H9 (cell line): ENCODE data around the gene TOMT. TPM values are rescaled to one million over a fixed set of nuclear protein-coding genes. Genes with fewer than 3 reads are reported as not detected.
A peak's percentile ranks its signal among the peaks of the same experiment; 100 is the strongest.

Source experiments
- DNase-seq: peaks from one replicate; pipeline ENCODE4 v3.0.0-alpha.2; 2017
- H2AFZ ChIP-seq: one replicate; pipeline ENCODE4 v1.6.1; 2013; ENCODE audit warnings: mild to moderate bottlenecking, low read length, control low read depth, moderate library complexity
- H2AK5ac ChIP-seq: 2 replicates; pipeline ENCODE4 v1.6.1; 2013; ENCODE audit warnings: low read length, control low read depth, mixed read lengths; ENCODE audit not compliant: insufficient read length
- H2BK120ac ChIP-seq: one replicate; pipeline ENCODE4 v1.6.1; 2013; ENCODE audit warnings: low read depth, mild to moderate bottlenecking, low read length, control low read depth, inconsistent platforms; ENCODE audit not compliant: poor library complexity, severe bottlenecking
- H2BK12ac ChIP-seq: 2 replicates; pipeline ENCODE4 v1.6.1; 2013; ENCODE audit warnings: low read length, control low read depth, mixed read lengths, low read depth; ENCODE audit not compliant: insufficient read length
- H2BK15ac ChIP-seq: 2 replicates; pipeline ENCODE4 v1.6.1; 2013; ENCODE audit warnings: low read depth, low read length, control low read depth
- H2BK20ac ChIP-seq: one replicate; pipeline ENCODE4 v1.6.1; 2013; ENCODE audit warnings: low read depth, mild to moderate bottlenecking, low read length, control low read depth, inconsistent platforms; ENCODE audit not compliant: poor library complexity, severe bottlenecking
- H2BK5ac ChIP-seq: 2 replicates; pipeline ENCODE4 v1.6.1; 2013; ENCODE audit warnings: low read length, control low read depth, mixed read lengths; ENCODE audit not compliant: insufficient read length
- H3K14ac ChIP-seq: 2 replicates; pipeline ENCODE4 v1.6.1; 2013; ENCODE audit warnings: low read length, control low read depth; ENCODE audit not compliant: insufficient read depth
- H3K18ac ChIP-seq: 2 replicates; pipeline ENCODE4 v1.6.1; 2013; ENCODE audit warnings: low read depth, mild to moderate bottlenecking, mixed read lengths, low read length, control low read depth; ENCODE audit not compliant: insufficient read length
- H3K23ac ChIP-seq: 2 replicates; pipeline ENCODE4 v1.6.1; 2013; ENCODE audit warnings: low read length, control low read depth, mixed read lengths, low read depth; ENCODE audit not compliant: insufficient read length
- H3K23me2 ChIP-seq: 2 replicates; pipeline ENCODE4 v1.6.1; 2013; ENCODE audit warnings: low read depth, mild to moderate bottlenecking, mixed read lengths, low read length, control low read depth; ENCODE audit not compliant: insufficient read length, poor library complexity, severe bottlenecking
- H3K27ac ChIP-seq: 2 replicates; pipeline ENCODE4 v1.5.1; 2013; ENCODE audit warnings: low read length, control low read depth, mixed read lengths, low read depth; ENCODE audit not compliant: insufficient read length
- H3K27me3 ChIP-seq: 2 replicates; pipeline ENCODE4 v1.6.1; 2013; ENCODE audit warnings: low read length, control low read depth, inconsistent platforms; ENCODE audit not compliant: insufficient read depth
- H3K4ac ChIP-seq: 2 replicates; pipeline ENCODE4 v1.6.1; 2013; ENCODE audit warnings: low read depth, mild to moderate bottlenecking, control low read depth, inconsistent platforms, low read length, moderate library complexity
- H3K4me1 ChIP-seq: 2 replicates; pipeline ENCODE4 v1.6.1; 2013; ENCODE audit warnings: low read length, control low read depth, inconsistent platforms; ENCODE audit not compliant: insufficient read depth
- H3K4me2 ChIP-seq: 2 replicates; pipeline ENCODE4 v1.6.1; 2013; ENCODE audit warnings: low read length, control low read depth, mixed read lengths; ENCODE audit not compliant: insufficient read length, insufficient read depth
- H3K56ac ChIP-seq: 2 replicates; pipeline ENCODE4 v1.6.1; 2013; ENCODE audit warnings: low read depth, mild to moderate bottlenecking, mixed read lengths, low read length, control low read depth; ENCODE audit not compliant: insufficient read length
- H3K79me1 ChIP-seq: 2 replicates; pipeline ENCODE4 v1.6.1; 2013; ENCODE audit warnings: low read depth, mild to moderate bottlenecking, moderate library complexity, low read length, control low read depth, inconsistent platforms; ENCODE audit not compliant: insufficient read depth, poor library complexity, severe bottlenecking
- H3K79me2 ChIP-seq: 2 replicates; pipeline ENCODE4 v1.6.1; 2013; ENCODE audit warnings: low read length, control low read depth, inconsistent platforms; ENCODE audit not compliant: insufficient read depth
- H3K9ac ChIP-seq: 2 replicates; pipeline ENCODE4 v1.6.1; 2013; ENCODE audit warnings: low read length, control low read depth, mixed read lengths; ENCODE audit not compliant: insufficient read length; ENCODE audit errors: extremely low read depth
- H3K9me3 ChIP-seq: one replicate; pipeline ENCODE4 v1.6.1; 2013; ENCODE audit warnings: low read depth, low read length, inconsistent platforms; ENCODE audit not compliant: control insufficient read depth
- H3T11ph ChIP-seq: one replicate; pipeline ENCODE4 v1.6.1; 2013; ENCODE audit warnings: mild to moderate bottlenecking, low read length, control low read depth, inconsistent platforms
- H4K20me1 ChIP-seq: one replicate; pipeline ENCODE4 v1.6.1; 2013; ENCODE audit not compliant: control insufficient read depth, insufficient read length, insufficient read depth
- H4K5ac ChIP-seq: 2 replicates; pipeline ENCODE4 v1.6.1; 2013; ENCODE audit warnings: low read depth, mild to moderate bottlenecking, mixed read lengths, low read length, control low read depth; ENCODE audit not compliant: insufficient read length
- H4K8ac ChIP-seq: replicated peaks from 2 replicates; pipeline ENCODE4 v1.6.1; 2013; ENCODE audit warnings: low read length, control low read depth, mixed read lengths, low read depth; ENCODE audit not compliant: insufficient read length
- H4K91ac ChIP-seq: 2 replicates; pipeline ENCODE4 v1.6.1; 2013; ENCODE audit warnings: low read depth, mild to moderate bottlenecking, moderate library complexity, mixed read lengths, low read length, control low read depth; ENCODE audit not compliant: insufficient read length
- H3K27ac Mint-ChIP-seq, 3 experiments: 2 replicates in 2 of 3; 3 replicates in 1 of 3; pipeline ENCODE4 v1.8.0; 2020 to 2021; ENCODE audit warnings: mixed read lengths in 3 of 3, mild to moderate bottlenecking in 1 of 3, moderate library complexity in 1 of 3
- H3K27me3 Mint-ChIP-seq: 2 replicates; pipeline ENCODE4 v1.8.0; 2021; ENCODE audit warnings: low read depth, mild to moderate bottlenecking, moderate library complexity, mixed read lengths
- H3K36me3 Mint-ChIP-seq, 3 experiments: 2 replicates in 2 of 3; 3 replicates in 1 of 3; pipeline ENCODE4 v1.8.0; 2020 to 2021; ENCODE audit warnings: low read depth in 3 of 3, mixed read lengths in 3 of 3; ENCODE audit not compliant: insufficient read depth in 1 of 3
- H3K4me1 Mint-ChIP-seq, 2 experiments: 2 replicates each; pipeline ENCODE4 v1.8.0; 2020; ENCODE audit warnings: mixed read lengths in 2 of 2
- H3K4me3 Mint-ChIP-seq, 2 experiments: 2 replicates in 1 of 2; 3 replicates in 1 of 2; pipeline ENCODE4 v1.8.0; 2020 to 2021; ENCODE audit warnings: mild to moderate bottlenecking in 2 of 2, mixed read lengths in 2 of 2, moderate library complexity in 1 of 2
- H3K9me3 Mint-ChIP-seq, 2 experiments: 2 replicates in 1 of 2; 3 replicates in 1 of 2; pipeline ENCODE4 v1.8.0; 2020; ENCODE audit warnings: mild to moderate bottlenecking in 2 of 2, mixed read lengths in 2 of 2, moderate library complexity in 1 of 2
- WGBS: extraction: QIAGEN DNeasy Blood & Tissue Kit; methylation state at CpG from one replicate; pipeline ENCODE4 v1.1.7; 2013; ENCODE audit warnings: missing lambda C conversion rate, low lambda C conversion rate, mixed read lengths; ENCODE audit not compliant: insufficient read length; ENCODE audit errors: extremely low coverage; 5-methylcytosine and 5-hydroxymethylcytosine counted together
- total RNA-seq: library from RNA; stranded (reverse); gene quantifications from 2 replicates; pipeline ENCODE4 v1.2.1, GENCODE V29; 2021
- TF ChIP-seq, protein P1 (sequence below): fragments of 200-600 bp; sonication (generic); conservative IDR thresholded peaks from 3 replicates; pipeline ENCODE4 v1.8.0; 2021; ENCODE audit warnings: antibody characterized with exemption, mild to moderate bottlenecking

TOMT gene
- total RNA-seq, 1 experiment from 2014 or later: not detected

DNA sequence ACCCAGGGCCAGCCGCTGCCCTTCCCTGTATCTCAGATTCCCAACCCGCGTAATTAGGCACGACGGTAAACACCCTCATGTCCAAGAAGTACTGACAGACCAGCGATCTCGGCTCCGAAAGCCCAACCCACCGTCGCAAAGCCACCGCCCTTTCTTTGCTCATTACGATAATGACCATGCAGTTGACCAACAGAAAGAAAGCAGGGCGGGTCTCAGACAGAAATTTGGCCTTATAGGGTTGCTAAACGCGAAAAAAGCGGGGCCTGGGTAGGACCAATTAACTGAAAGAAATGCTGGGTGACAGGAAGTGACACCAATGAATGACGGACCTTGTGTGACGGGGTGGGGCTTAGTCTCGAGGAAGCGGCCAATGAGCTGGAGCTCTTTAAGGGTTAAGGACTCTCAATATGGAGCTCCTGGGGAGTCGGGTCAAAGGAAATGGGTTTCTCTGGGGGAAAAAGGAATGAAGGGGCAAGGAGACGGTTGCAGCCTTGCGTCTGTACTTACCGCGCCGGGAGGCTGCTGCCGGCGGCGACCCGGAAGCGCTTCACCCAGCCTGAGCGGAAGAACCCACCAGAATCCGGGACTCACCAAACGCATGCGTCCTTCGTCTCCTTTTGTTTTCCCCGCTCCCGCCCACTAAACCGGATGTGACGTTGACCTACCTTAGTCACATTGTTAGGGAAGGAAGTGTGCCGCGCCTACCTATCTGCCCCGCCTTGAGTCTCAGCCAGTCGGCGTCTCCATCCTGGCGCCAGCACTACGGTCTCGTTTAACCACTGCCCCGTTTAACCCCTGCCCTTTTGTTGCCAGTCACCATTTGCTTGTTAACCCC lies 6.6 kb downstream of the TOMT start, which contains the start of gene ANAPC15:
Gene ANAPC15, minus strand, starts transcription at position 553 of the 835 bp plus-strand sequence. CDS start 1,419 bp downstream, outside the sequence.
- no CpG with 5 or more reads among the region's 49 CpGs for WGBS

More for the DNA sequence above, 6.6 kb downstream of the TOMT start, which contains the start of gene ANAPC15:
- Mint-ChIP-seq H3K27me3 (peaks cover 31% of the 10 kb centered on the region), H3K9me3 (no peaks in the 10 kb centered on the region), H3K27ac (peak within 1 kb of the TSS; percentile 100), H3K4me3 (peak within 1 kb of the TSS; percentile 89 to 91), H3K4me1 (peaks cover 13% of the 10 kb centered on the region in 2 experiments), H3K36me3 (peaks cover 1 to 25% (median 11%) of the 10 kb centered on the region in 3 experiments; a peak in 5 of 7 replicates)
- peak; percentile 99 for DNase-seq
- TF ChIP-seq, protein P1, sequence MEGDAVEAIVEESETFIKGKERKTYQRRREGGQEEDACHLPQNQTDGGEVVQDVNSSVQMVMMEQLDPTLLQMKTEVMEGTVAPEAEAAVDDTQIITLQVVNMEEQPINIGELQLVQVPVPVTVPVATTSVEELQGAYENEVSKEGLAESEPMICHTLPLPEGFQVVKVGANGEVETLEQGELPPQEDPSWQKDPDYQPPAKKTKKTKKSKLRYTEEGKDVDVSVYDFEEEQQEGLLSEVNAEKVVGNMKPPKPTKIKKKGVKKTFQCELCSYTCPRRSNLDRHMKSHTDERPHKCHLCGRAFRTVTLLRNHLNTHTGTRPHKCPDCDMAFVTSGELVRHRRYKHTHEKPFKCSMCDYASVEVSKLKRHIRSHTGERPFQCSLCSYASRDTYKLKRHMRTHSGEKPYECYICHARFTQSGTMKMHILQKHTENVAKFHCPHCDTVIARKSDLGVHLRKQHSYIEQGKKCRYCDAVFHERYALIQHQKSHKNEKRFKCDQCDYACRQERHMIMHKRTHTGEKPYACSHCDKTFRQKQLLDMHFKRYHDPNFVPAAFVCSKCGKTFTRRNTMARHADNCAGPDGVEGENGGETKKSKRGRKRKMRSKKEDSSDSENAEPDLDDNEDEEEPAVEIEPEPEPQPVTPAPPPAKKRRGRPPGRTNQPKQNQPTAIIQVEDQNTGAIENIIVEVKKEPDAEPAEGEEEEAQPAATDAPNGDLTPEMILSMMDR: no peak
- H3K18ac ChIP-seq: peak within 1 kb of the TSS; percentile 99
- H3K27me3 ChIP-seq: no peaks in the 10 kb centered on the region; the same call in 1 of the 2 replicates
- peak within 1 kb of the TSS; percentile 66 for H2BK5ac ChIP-seq
- H4K20me1 ChIP-seq: no peaks in the 10 kb centered on the region
- no peaks in the 10 kb centered on the region for H3K79me1 ChIP-seq
- H3K9ac ChIP-seq: peak within 1 kb of the TSS; percentile 97
- H3K23me2 ChIP-seq: peaks cover 10% of the 10 kb centered on the region
- no peak within 1 kb of the TSS for H2BK20ac ChIP-seq
- no peak within 1 kb of the TSS for H3K23ac ChIP-seq
- peak within 1 kb of the TSS; percentile 35 for H2BK12ac ChIP-seq
- no peak within 1 kb of the TSS for H4K8ac ChIP-seq
- H4K5ac ChIP-seq: peak within 1 kb of the TSS; percentile 76
- peak within 1 kb of the TSS; percentile 82 for H3K27ac ChIP-seq
- H2AFZ ChIP-seq: no peak within 1 kb of the TSS
- H3K4me1 ChIP-seq: no peaks in the 10 kb centered on the region
- peak within 1 kb of the TSS; percentile 99 for H3K14ac ChIP-seq
- H3K56ac ChIP-seq: peak within 1 kb of the TSS; percentile 29
- peak within 1 kb of the TSS; percentile 77 for H3K4me2 ChIP-seq
- no peak within 1 kb of the TSS for H4K91ac ChIP-seq
- no peak within 1 kb of the TSS; the same call in 1 of the 2 replicates for H3K4ac ChIP-seq
- H2BK15ac ChIP-seq: no peak within 1 kb of the TSS
- peak within 1 kb of the TSS; percentile 98 for H2BK120ac ChIP-seq
- no peaks in the 10 kb centered on the region for H3K9me3 ChIP-seq
- peak within 1 kb of the TSS; percentile 96 for H3T11ph ChIP-seq
- no peak within 1 kb of the TSS for H2AK5ac ChIP-seq
- H3K79me2 ChIP-seq: no peaks in the 10 kb centered on the region
